ENCODE results near the gene ENAH.

Gene ENAH

DNA sequence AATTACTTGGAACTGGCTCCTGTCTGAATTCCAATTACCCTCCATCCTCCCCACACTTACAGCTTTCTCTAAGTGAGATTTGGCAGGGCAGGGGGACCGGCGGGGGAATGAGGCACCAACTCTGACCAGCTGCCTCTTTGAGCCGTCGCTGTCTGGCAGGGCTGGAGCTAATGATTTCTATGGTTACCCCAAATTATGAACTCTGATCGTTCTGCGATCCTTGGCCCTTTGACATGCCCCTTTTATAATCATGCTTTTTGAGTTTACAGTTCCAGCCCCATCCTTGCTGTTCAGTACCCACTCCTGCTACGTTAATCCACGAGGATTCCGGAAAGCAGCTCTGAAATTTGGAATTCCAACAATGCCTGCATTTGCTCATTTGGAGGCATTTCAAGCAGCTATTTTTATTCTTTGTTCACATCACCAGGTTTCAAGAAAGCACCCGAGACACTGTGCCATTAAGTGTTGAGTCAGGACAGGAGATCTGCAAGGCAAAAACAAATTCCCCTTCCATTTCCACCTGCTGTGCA lies 170.4 kb downstream of the ENAH start:
- H3K27me3 ChIP-seq (replicated peaks; ENCODE audit: insufficient read depth, low read length): no peaks in the 10 kb centered on the region
- no peak overlapping the region for H3K27ac ChIP-seq (ENCODE audit: low read length)
- no peaks in the 10 kb centered on the region for H4K20me1 ChIP-seq (ENCODE audit: insufficient read depth, low read length)
- no peak overlapping the region for H3K4me3 ChIP-seq (ENCODE audit: low read length)
- no peak overlapping the region for H2AFZ ChIP-seq (ENCODE audit: low read length)
- H3K9ac ChIP-seq (ENCODE audit: low read length): no peak overlapping the region
- DNase-seq: no peak
- H3K36me3 ChIP-seq (replicated peaks; ENCODE audit: insufficient read depth, low read length): no peaks in the 10 kb centered on the region
- H3K4me2 ChIP-seq (ENCODE audit: low read depth, low read length): no peak overlapping the region
- TF ChIP-seq EZH2phosphoT487 (IDR thresholded peaks at IDR 0.05; ENCODE audit: low read length): no peak
- TF ChIP-seq, protein P1, sequence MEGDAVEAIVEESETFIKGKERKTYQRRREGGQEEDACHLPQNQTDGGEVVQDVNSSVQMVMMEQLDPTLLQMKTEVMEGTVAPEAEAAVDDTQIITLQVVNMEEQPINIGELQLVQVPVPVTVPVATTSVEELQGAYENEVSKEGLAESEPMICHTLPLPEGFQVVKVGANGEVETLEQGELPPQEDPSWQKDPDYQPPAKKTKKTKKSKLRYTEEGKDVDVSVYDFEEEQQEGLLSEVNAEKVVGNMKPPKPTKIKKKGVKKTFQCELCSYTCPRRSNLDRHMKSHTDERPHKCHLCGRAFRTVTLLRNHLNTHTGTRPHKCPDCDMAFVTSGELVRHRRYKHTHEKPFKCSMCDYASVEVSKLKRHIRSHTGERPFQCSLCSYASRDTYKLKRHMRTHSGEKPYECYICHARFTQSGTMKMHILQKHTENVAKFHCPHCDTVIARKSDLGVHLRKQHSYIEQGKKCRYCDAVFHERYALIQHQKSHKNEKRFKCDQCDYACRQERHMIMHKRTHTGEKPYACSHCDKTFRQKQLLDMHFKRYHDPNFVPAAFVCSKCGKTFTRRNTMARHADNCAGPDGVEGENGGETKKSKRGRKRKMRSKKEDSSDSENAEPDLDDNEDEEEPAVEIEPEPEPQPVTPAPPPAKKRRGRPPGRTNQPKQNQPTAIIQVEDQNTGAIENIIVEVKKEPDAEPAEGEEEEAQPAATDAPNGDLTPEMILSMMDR (IDR thresholded peaks at IDR 0.05; ENCODE audit: low read length): no peak
- no peak for TF ChIP-seq EZH2 (optimal IDR thresholded peaks at IDR 0.05; ENCODE audit: low read depth, low read length)
- H3K79me2 ChIP-seq (ENCODE audit: low read length): no peaks in the 10 kb centered on the region
- no peaks in the 10 kb centered on the region for H3K9me3 ChIP-seq (replicated peaks; ENCODE audit: insufficient read depth, low read length)
- H3K9me2 ChIP-seq (replicated peaks; ENCODE audit: insufficient read depth, low read length): no peaks in the 10 kb centered on the region
- H3K4me1 ChIP-seq (ENCODE audit: low read length): peaks cover 4% of the 10 kb centered on the region
- no peaks in the 10 kb centered on the region for H3F3A ChIP-seq (ENCODE audit: insufficient read depth, low read length)

DNA sequence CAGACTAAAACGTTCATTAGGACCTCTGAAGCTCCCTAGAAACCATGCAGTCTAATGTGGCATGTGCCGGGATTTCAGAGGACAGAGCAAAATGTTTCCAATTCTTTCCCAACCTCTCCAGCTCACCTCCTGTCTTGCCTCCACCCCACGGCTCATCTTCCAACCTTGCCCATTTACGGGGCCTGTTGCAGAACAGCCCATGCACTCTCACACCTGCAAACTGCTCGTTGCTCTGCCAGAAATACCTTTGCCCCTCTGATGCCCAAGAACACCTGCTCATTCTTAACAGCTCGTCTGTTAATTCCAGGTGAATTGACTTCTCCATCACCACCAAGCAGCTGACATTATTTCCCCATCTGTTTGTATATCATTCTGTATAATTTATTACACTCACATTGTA lies 171.2 kb downstream of the ENAH start:
- TF ChIP-seq EZH2phosphoT487 (IDR thresholded peaks at IDR 0.05; ENCODE audit: low read length) (no peak), EZH2 (optimal IDR thresholded peaks at IDR 0.05; ENCODE audit: low read depth, low read length) (no peak)
- TF ChIP-seq, protein P1 (IDR thresholded peaks at IDR 0.05; ENCODE audit: low read length): no peak

DNA sequence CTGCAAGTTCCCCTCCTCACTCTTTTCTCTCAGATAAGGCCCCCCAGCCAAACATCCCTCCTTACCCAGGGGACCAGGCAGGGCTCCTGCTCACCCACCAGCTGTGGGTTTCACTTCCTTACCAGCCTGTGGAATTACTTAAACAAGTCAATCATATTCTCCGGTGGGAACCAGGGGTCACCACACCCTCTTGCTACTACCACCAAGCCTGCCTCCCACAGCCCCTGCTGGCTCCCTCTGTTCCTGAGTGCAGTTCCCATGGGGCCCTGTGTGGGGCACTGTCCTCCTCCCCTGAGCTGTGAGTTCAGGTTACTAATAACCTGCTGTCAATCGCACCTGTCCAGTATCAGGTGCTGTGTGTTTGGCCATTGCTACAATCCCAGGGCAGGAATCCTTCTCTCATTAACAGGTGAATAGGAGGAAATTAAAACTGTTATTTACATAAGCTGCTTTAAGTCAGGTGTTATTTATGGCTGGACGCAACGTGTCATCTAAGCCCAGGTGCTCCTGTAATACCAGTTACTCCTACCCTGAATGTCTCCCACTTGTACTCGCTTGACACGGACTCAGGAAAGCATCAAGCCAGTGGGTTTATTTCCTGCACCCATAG lies 172.0 kb downstream of the ENAH start:
- Histone ChIP-seq H3F3A (ENCODE audit: insufficient read depth, low read length) (no peaks in the 10 kb centered on the region), H2AFZ (ENCODE audit: low read length) (no peak overlapping the region), H3K27me3 (replicated peaks; ENCODE audit: insufficient read depth, low read length) (no peaks in the 10 kb centered on the region), H3K9ac (ENCODE audit: low read length) (no peak overlapping the region), H3K36me3 (replicated peaks; ENCODE audit: insufficient read depth, low read length) (no peaks in the 10 kb centered on the region), H3K4me2 (ENCODE audit: low read depth, low read length) (0 out of 2 replicates have a peak overlapping the region, but pooled peaks have one; percentile 5), H3K79me2 (ENCODE audit: low read length) (no peaks in the 10 kb centered on the region), H3K9me3 (replicated peaks; ENCODE audit: insufficient read depth, low read length) (no peaks in the 10 kb centered on the region), H3K27ac (ENCODE audit: low read length) (no peak overlapping the region), H3K4me3 (ENCODE audit: low read length) (no peak overlapping the region), H3K9me2 (replicated peaks; ENCODE audit: insufficient read depth, low read length) (no peaks in the 10 kb centered on the region), H4K20me1 (ENCODE audit: insufficient read depth, low read length) (no peaks in the 10 kb centered on the region), H3K4me1 (ENCODE audit: low read length) (peaks cover 4% of the 10 kb centered on the region)
- DNase-seq: peak; percentile 77
- TF ChIP-seq, protein P1 (IDR thresholded peaks at IDR 0.05; ENCODE audit: low read length): peak; percentile 100
- no peak for TF ChIP-seq EZH2phosphoT487 (IDR thresholded peaks at IDR 0.05; ENCODE audit: low read length)

More for the DNA sequence above, 171.2 kb downstream of the ENAH start:
- Histone ChIP-seq H3K4me2 (ENCODE audit: low read depth, low read length) (no peak overlapping the region), H3K4me3 (ENCODE audit: low read length) (no peak overlapping the region), H2AFZ (ENCODE audit: low read length) (no peak overlapping the region), H3K27ac (ENCODE audit: low read length) (no peak overlapping the region), H4K20me1 (ENCODE audit: insufficient read depth, low read length) (no peaks in the 10 kb centered on the region), H3F3A (ENCODE audit: insufficient read depth, low read length) (no peaks in the 10 kb centered on the region), H3K9ac (ENCODE audit: low read length) (no peak overlapping the region), H3K9me3 (replicated peaks; ENCODE audit: insufficient read depth, low read length) (no peaks in the 10 kb centered on the region), H3K27me3 (replicated peaks; ENCODE audit: insufficient read depth, low read length) (no peaks in the 10 kb centered on the region), H3K4me1 (ENCODE audit: low read length) (peaks cover 4% of the 10 kb centered on the region), H3K36me3 (replicated peaks; ENCODE audit: insufficient read depth, low read length) (no peaks in the 10 kb centered on the region), H3K9me2 (replicated peaks; ENCODE audit: insufficient read depth, low read length) (no peaks in the 10 kb centered on the region), H3K79me2 (ENCODE audit: low read length) (no peaks in the 10 kb centered on the region)
- DNase-seq: no peak
